Neural progenitor cell (in vitro differentiated cells): ENCODE data around the gene UBE2M. TPM values are rescaled to one million over a fixed set of nuclear protein-coding genes. Genes with fewer than 3 reads are reported as not detected.
A peak's percentile ranks its signal among the peaks of the same experiment; 100 is the strongest.

Source experiments
- DNase-seq: peaks from one replicate; pipeline ENCODE4 v3.0.0-alpha.2; 2016; ENCODE audit warnings: low spot score
- H2AFZ ChIP-seq: fragments of 200-600 bp; sonication (generic); replicated peaks from 2 replicates; pipeline ENCODE4 v1.6.1; 2016; ENCODE audit warnings: antibody characterized with exemption
- H3F3A ChIP-seq: fragments of 200-600 bp; sonication (generic); 2 replicates; pipeline ENCODE4 v1.6.1; 2016; ENCODE audit warnings: antibody characterized with exemption, low read depth
- H3K27ac ChIP-seq: fragments of 200-600 bp; sonication (generic); 2 replicates; pipeline ENCODE4 v1.5.1; 2016; ENCODE audit warnings: mild to moderate bottlenecking
- H3K27me3 ChIP-seq: fragments of 200-600 bp; sonication (generic); 2 replicates; pipeline ENCODE4 v1.6.1; 2016; ENCODE audit warnings: mild to moderate bottlenecking, moderate library complexity
- H3K36me3 ChIP-seq: fragments of 200-600 bp; sonication (generic); 2 replicates; pipeline ENCODE4 v1.5.1; 2016
- H3K4me1 ChIP-seq: fragments of 200-600 bp; sonication (generic); 2 replicates; pipeline ENCODE4 v1.6.1; 2016; ENCODE audit warnings: mixed run types
- H3K4me2 ChIP-seq: fragments of 200-600 bp; sonication (generic); 2 replicates; pipeline ENCODE4 v1.6.1; 2016
- H3K4me3 ChIP-seq: fragments of 200-600 bp; sonication (generic); 2 replicates; pipeline ENCODE4 v1.5.1; 2016
- H3K79me2 ChIP-seq: fragments of 200-600 bp; sonication (generic); 2 replicates; pipeline ENCODE4 v1.6.1; 2016; ENCODE audit warnings: low read depth
- H3K9ac ChIP-seq: fragments of 200-600 bp; sonication (generic); 2 replicates; pipeline ENCODE4 v1.6.1; 2016
- H3K9me3 ChIP-seq: fragments of 200-600 bp; sonication (generic); 2 replicates; pipeline ENCODE4 v1.5.1; 2016; ENCODE audit warnings: low read depth
- H4K20me1 ChIP-seq: fragments of 200-600 bp; sonication (generic); 2 replicates; pipeline ENCODE4 v1.6.1; 2016; ENCODE audit warnings: low read depth
- H3K27ac Mint-ChIP-seq: 3 replicates; pipeline ENCODE4 v1.8.0; 2021; ENCODE audit warnings: mixed read lengths
- H3K27me3 Mint-ChIP-seq: 2 replicates; pipeline ENCODE4 v1.8.0; 2022; ENCODE audit warnings: low read depth, mild to moderate bottlenecking, inconsistent platforms, moderate library complexity, mixed read lengths; ENCODE audit not compliant: insufficient read depth
- H3K36me3 Mint-ChIP-seq: 3 replicates; pipeline ENCODE4 v1.8.0; 2021; ENCODE audit warnings: mixed read lengths
- H3K4me1 Mint-ChIP-seq: 3 replicates; pipeline ENCODE4 v1.8.0; 2021; ENCODE audit warnings: mixed read lengths
- H3K4me3 Mint-ChIP-seq: 3 replicates; pipeline ENCODE4 v1.8.0; 2021; ENCODE audit warnings: mild to moderate bottlenecking, moderate library complexity, mixed read lengths
- H3K9me3 Mint-ChIP-seq: 3 replicates; pipeline ENCODE4 v1.8.0; 2020; ENCODE audit warnings: mixed read lengths
- EZH2 ChIP-seq: fragments of 200-600 bp; sonication (generic); IDR thresholded peaks from 2 replicates; pipeline ENCODE4 v1.6.1; 2017; ENCODE audit warnings: antibody characterized with exemption, mild to moderate bottlenecking, moderate library complexity
- EZH2phosphoT487 ChIP-seq: fragments of 200-600 bp; sonication (generic); IDR thresholded peaks from 2 replicates; pipeline ENCODE4 v1.6.1; 2017; ENCODE audit warnings: antibody characterized with exemption
- total RNA-seq: library from RNA; depleted of rRNA; stranded (reverse); fragments of >200 nt; gene quantifications from 2 replicates; pipeline ENCODE4 v1.2.3, GENCODE V29; 2015; ENCODE audit warnings: low replicate concordance
- TF ChIP-seq, protein P1 (sequence below): fragments of 200-600 bp; sonication (generic); IDR thresholded peaks from 2 replicates; pipeline ENCODE4 v1.5.1; 2017; ENCODE audit warnings: antibody characterized with exemption, mild to moderate bottlenecking

UBE2M gene
- total RNA-seq, 1 donor from 2014 or later: 73.3 TPM

DNA sequence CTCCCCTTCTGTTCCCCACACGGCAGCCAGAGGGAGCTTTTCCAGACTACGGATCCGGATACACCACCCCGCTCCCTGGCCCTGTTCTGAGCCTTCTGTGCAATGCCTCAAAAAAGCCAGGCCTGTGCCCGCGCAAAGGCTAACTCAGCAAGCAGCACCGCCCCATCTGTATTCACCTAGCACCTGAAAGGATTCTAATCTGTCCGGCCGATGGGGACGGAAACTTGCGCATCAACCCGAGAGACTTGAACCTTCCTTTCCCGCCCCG, 39.4 kb downstream of the UBE2M start:
- H3K4me1 ChIP-seq: peaks cover 16% of the 10 kb centered on the region
- no peaks in the 10 kb centered on the region for H3K36me3 ChIP-seq
- H3K27me3 Mint-ChIP-seq: peaks cover 12% of the 10 kb centered on the region
- no peaks in the 10 kb centered on the region for H3K9me3 ChIP-seq
- TF ChIP-seq, protein P1, sequence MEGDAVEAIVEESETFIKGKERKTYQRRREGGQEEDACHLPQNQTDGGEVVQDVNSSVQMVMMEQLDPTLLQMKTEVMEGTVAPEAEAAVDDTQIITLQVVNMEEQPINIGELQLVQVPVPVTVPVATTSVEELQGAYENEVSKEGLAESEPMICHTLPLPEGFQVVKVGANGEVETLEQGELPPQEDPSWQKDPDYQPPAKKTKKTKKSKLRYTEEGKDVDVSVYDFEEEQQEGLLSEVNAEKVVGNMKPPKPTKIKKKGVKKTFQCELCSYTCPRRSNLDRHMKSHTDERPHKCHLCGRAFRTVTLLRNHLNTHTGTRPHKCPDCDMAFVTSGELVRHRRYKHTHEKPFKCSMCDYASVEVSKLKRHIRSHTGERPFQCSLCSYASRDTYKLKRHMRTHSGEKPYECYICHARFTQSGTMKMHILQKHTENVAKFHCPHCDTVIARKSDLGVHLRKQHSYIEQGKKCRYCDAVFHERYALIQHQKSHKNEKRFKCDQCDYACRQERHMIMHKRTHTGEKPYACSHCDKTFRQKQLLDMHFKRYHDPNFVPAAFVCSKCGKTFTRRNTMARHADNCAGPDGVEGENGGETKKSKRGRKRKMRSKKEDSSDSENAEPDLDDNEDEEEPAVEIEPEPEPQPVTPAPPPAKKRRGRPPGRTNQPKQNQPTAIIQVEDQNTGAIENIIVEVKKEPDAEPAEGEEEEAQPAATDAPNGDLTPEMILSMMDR: peak; percentile 55
- TF ChIP-seq EZH2phosphoT487: no peak
- peaks cover 60% of the 10 kb centered on the region for H3F3A ChIP-seq
- H3K4me3 Mint-ChIP-seq: peak overlapping the region; percentile 94
- peak overlapping the region; percentile 20 for H2AFZ ChIP-seq
- peaks cover 33% of the 10 kb centered on the region for H3K4me1 Mint-ChIP-seq
- peak; percentile 89 for DNase-seq
- H3K9me3 Mint-ChIP-seq: no peaks in the 10 kb centered on the region
- H3K27ac ChIP-seq: peak overlapping the region; percentile 69
- peak overlapping the region; percentile 56 for H3K9ac ChIP-seq
- peak overlapping the region; percentile 99 for H3K27ac Mint-ChIP-seq
- H3K36me3 Mint-ChIP-seq: peaks cover 13% of the 10 kb centered on the region
- no peaks in the 10 kb centered on the region for H3K27me3 ChIP-seq
- peaks cover 49% of the 10 kb centered on the region for H3K79me2 ChIP-seq
- H3K4me3 ChIP-seq: peak overlapping the region; percentile 54
- H3K4me2 ChIP-seq: peak overlapping the region; percentile 87
- H4K20me1 ChIP-seq: peaks cover 4% of the 10 kb centered on the region

DNA sequence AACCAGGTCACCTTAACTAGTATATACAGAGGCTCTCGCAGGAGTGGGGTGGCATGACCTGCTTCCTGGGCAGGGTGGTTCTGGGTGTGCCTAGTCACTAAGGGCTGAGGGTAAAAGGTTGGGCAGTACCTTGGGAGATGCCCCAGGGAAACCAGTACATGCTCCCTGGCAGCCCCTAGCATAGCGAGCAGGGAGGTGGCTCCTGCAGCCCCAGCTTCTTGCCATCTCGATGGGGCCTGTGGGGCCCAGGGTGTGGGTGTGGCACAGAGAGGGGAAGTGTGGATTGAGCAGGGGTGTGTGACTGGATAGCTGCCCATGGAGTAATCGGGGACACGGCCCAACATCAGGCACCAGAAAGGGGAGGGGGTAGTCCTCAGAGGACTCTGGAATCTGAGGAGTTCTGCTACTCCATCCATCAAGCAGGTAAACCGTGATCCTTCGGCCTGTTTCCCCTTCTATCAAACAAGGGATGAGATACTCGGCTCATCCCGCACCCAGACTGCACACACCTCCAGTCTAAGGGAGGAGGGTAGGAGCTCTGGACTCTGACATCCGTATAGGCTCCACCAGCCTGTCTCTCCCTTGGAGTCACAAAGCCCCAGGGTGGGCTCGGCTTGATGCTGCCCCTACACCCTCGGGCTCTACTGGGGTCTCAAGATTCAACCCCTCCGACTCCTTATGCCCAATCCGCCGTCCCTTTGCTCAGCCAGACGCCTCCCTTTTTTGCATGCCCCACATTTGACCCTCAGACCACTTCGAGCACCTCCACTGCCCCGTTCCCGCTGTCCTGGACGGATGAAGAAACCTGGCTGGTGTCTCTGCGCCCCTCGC, 39.9 kb downstream of the UBE2M start:
- Histone ChIP-seq H3K79me2 (peaks cover 49% of the 10 kb centered on the region), H3K4me3 (peak overlapping the region; percentile 54), H3K27ac (peak overlapping the region; percentile 69), H3K27me3 (no peaks in the 10 kb centered on the region), H3K4me2 (peak overlapping the region; percentile 87), H3F3A (peaks cover 60% of the 10 kb centered on the region), H2AFZ (no peak overlapping the region), H3K4me1 (peaks cover 16% of the 10 kb centered on the region), H4K20me1 (peaks cover 4% of the 10 kb centered on the region), H3K9ac (peak overlapping the region; percentile 56), H3K36me3 (no peaks in the 10 kb centered on the region), H3K9me3 (no peaks in the 10 kb centered on the region)
- Mint-ChIP-seq H3K27me3 (peaks cover 12% of the 10 kb centered on the region), H3K4me1 (peaks cover 33% of the 10 kb centered on the region), H3K4me3 (peak overlapping the region; percentile 94), H3K9me3 (no peaks in the 10 kb centered on the region), H3K36me3 (peaks cover 13% of the 10 kb centered on the region), H3K27ac (peak overlapping the region; percentile 99)
- DNase-seq: no peak
- TF ChIP-seq EZH2phosphoT487: no peak
- no peak for TF ChIP-seq EZH2
- TF ChIP-seq, protein P1: no peak

DNA sequence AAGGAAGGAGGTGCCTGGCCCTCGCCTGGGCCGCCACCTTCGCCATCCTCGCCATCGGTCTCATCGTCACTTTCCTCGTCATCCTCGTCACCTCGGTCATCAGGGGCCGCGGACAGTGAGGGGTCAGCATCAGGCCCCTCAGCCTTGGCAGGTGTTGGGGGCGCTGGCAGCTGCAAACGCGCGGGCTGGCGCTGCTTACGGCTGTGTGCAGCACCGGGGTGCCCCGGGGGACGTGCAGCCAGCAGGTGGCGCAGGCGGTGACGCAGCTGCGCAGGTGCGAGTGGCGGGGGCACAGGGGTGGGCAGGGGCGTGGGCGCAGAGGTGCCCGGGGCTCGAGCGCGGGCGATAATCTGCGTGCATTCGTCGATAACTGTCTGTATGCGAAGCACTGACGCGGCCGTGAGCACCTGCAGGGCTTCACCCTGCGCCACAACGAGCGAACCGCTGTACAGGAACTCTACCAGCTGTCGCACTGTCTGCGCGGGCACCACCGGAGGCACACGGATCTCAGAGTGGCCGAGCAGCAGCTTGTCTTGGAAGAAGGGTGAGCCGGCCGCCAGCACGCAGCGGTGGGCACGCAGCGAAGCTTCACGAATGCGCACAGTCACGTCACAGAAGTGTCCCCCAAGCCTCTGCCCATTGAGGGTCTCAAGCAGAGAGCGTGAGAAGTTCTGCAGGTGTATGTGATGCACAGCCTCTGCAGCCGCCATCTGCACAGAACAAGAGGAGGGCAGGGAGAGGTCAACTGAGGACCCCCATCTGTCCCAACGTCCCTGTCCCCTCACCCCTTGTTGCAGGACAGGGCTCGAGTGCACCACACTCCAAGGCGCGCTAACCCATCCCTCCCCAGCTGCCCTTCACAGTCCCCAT, 41.2 kb downstream of the UBE2M start:
- H3K27ac Mint-ChIP-seq: no peak overlapping the region
- no peak overlapping the region for H2AFZ ChIP-seq
- no peak for TF ChIP-seq EZH2phosphoT487
- TF ChIP-seq, protein P1: peak; percentile 34
- H3K27me3 Mint-ChIP-seq: peaks cover 8% of the 10 kb centered on the region
- no peak overlapping the region for H3K4me2 ChIP-seq
- H3K4me3 ChIP-seq: no peak overlapping the region
- no peaks in the 10 kb centered on the region for H3K9me3 ChIP-seq
- peaks cover 51% of the 10 kb centered on the region for H3F3A ChIP-seq
- peaks cover 8% of the 10 kb centered on the region for H4K20me1 ChIP-seq
- H3K27ac ChIP-seq: no peak overlapping the region
- H3K36me3 Mint-ChIP-seq: peaks cover 13% of the 10 kb centered on the region
- H3K4me3 Mint-ChIP-seq: no peak overlapping the region
- no peaks in the 10 kb centered on the region for H3K27me3 ChIP-seq
- no peaks in the 10 kb centered on the region for H3K9me3 Mint-ChIP-seq
- peaks cover 49% of the 10 kb centered on the region for H3K79me2 ChIP-seq
- no peak overlapping the region for H3K9ac ChIP-seq
- DNase-seq: no peak
- peaks cover 33% of the 10 kb centered on the region for H3K4me1 Mint-ChIP-seq
- H3K4me1 ChIP-seq: peaks cover 16% of the 10 kb centered on the region
- H3K36me3 ChIP-seq: no peaks in the 10 kb centered on the region
